Ovary (tissue), 3 donors: ENCODE measurements around the gene HVCN1.

Experiments
- POLR2A ChIP-seq: fragments of 450-650 bp; IDR thresholded peaks from one replicate; pipeline ENCODE4 v1.6.1; 2017; ENCODE audit warnings: antibody characterized with exemption, mild to moderate bottlenecking, moderate library complexity
- TF ChIP-seq, protein P1 (sequence below), 3 donors: fragments of 450-650 bp in 2 of 3; fragments of 200-600 bp in 1 of 3; IDR thresholded peaks; one replicate each; pipeline versions ENCODE4 v1.5.1 to v1.8.0; 2016 to 2022; ENCODE audit warnings: antibody characterized with exemption in 3 of 3, mild to moderate bottlenecking in 1 of 3
- donor health status: DM: no; HTN: no; CAD: no.

GRCh38 chr12:110677982-110678381 is 10.9 kb downstream of the HVCN1 start:
- no peak for TF ChIP-seq POLR2A
- TF ChIP-seq, protein P1, sequence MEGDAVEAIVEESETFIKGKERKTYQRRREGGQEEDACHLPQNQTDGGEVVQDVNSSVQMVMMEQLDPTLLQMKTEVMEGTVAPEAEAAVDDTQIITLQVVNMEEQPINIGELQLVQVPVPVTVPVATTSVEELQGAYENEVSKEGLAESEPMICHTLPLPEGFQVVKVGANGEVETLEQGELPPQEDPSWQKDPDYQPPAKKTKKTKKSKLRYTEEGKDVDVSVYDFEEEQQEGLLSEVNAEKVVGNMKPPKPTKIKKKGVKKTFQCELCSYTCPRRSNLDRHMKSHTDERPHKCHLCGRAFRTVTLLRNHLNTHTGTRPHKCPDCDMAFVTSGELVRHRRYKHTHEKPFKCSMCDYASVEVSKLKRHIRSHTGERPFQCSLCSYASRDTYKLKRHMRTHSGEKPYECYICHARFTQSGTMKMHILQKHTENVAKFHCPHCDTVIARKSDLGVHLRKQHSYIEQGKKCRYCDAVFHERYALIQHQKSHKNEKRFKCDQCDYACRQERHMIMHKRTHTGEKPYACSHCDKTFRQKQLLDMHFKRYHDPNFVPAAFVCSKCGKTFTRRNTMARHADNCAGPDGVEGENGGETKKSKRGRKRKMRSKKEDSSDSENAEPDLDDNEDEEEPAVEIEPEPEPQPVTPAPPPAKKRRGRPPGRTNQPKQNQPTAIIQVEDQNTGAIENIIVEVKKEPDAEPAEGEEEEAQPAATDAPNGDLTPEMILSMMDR (IDR thresholded peaks at IDR 0.05) = no peak
